GM12878 (cell line): ENCODE results near the gene CNKSR1. TPM values are rescaled to one million over a fixed set of nuclear protein-coding genes. Genes with fewer than 3 reads are reported as not detected.

Experiments
- ATAC-seq: fragments of 200-7000 bp; cut with Tn5 transposase; 3 replicates; pipeline ENCODE4 v1.9.1; 2020; ENCODE audit warnings: mild to moderate bottlenecking, moderate library complexity
- BruUV-seq: library from RNA; stranded (reverse); fragments of 400-500 nt; replicated peaks from 2 replicates; lab custom pipeline; 2021; lab: Mats Ljungman, UMichigan
- CTCF ChIA-PET: fragments of 300-600 bp; sonication (Branson Sonifier 250); formaldehyde crosslinking; extraction: SDS; loops from one replicate; lab custom pipeline; 2021; ENCODE audit warnings: inconsistent platforms; lab: Yijun Ruan, JAX
- POLR2A ChIA-PET: fragments of 350-600 bp; formaldehyde crosslinking; extraction: SDS; loops from one replicate; lab custom pipeline; 2021; ENCODE audit warnings: inconsistent platforms; lab: Charles Lee
- RAD21 ChIA-PET: fragments of 300-600 bp; sonication (Branson Sonifier 250); formaldehyde crosslinking; loops from one replicate; lab custom pipeline; 2023; ENCODE audit warnings: antibody characterized with exemption; ENCODE audit not compliant: unreplicated experiment; lab: Charles Lee
- SMC1A ChIA-PET: fragments of 300-600 bp; sonication (Branson Sonifier 250); formaldehyde crosslinking; loops from one replicate; lab custom pipeline; 2023; ENCODE audit not compliant: unreplicated experiment, uncharacterized antibody; lab: Charles Lee
- DNase-seq: peaks from one replicate; pipeline ENCODE4 v3.0.0-alpha.2; 2011; ENCODE audit warnings: low read depth, low spot score
- FAIRE-seq: peaks from 3 replicates; lab custom pipeline; 2011; peaks lifted over from hg19 to GRCh38; lab: Jason Lieb, UNC
- H2AFZ ChIP-seq: 2 replicates; pipeline ENCODE4 v1.6.0; 2011; ENCODE audit warnings: low read depth, low read length, control low read depth; ENCODE audit not compliant: control insufficient read depth
- H3K27ac ChIP-seq: 2 replicates; pipeline ENCODE4 v1.5.1; 2011; ENCODE audit warnings: control low read depth; ENCODE audit not compliant: control insufficient read depth, insufficient read depth
- H3K27me3 ChIP-seq, 2 experiments: replicated peaks in 1 of 2; 2 replicates each; pipeline versions ENCODE4 v1.6.0 to v1.6.1; 2011; ENCODE audit warnings: low read length in 1 of 2; ENCODE audit not compliant: control insufficient read depth in 2 of 2, insufficient read depth in 2 of 2
- H3K36me3 ChIP-seq, 2 experiments: 2 replicates each; pipeline ENCODE4 v1.5.1; 2011; ENCODE audit warnings: low read length in 1 of 2; ENCODE audit not compliant: control insufficient read depth in 2 of 2, insufficient read depth in 2 of 2
- H3K4me1 ChIP-seq: 2 replicates; pipeline ENCODE4 v1.6.1; 2011; ENCODE audit warnings: mild to moderate bottlenecking, low read length, moderate library complexity, mixed read lengths; ENCODE audit not compliant: control insufficient read depth, insufficient read depth
- H3K4me2 ChIP-seq: 2 replicates; pipeline ENCODE4 v1.6.0; 2011; ENCODE audit warnings: control low read depth; ENCODE audit not compliant: control insufficient read depth, insufficient read depth
- H3K4me3 ChIP-seq: fragments of 200-600 bp; sonication (generic); 2 replicates; pipeline ENCODE4 v1.5.1; 2016
- H3K79me2 ChIP-seq: 2 replicates; pipeline ENCODE4 v1.6.0; 2011; ENCODE audit warnings: low read length; ENCODE audit not compliant: control insufficient read depth, insufficient read depth
- H3K9ac ChIP-seq: 2 replicates; pipeline ENCODE4 v1.8.0; 2011; ENCODE audit warnings: low read length, control low read depth, mixed read lengths; ENCODE audit not compliant: control insufficient read depth, insufficient read depth
- H3K9me3 ChIP-seq: replicated peaks from 3 replicates; pipeline ENCODE4 v1.5.1; 2011; ENCODE audit warnings: mild to moderate bottlenecking, low read length; ENCODE audit not compliant: control insufficient read depth, insufficient read depth
- H4K20me1 ChIP-seq: 2 replicates; pipeline ENCODE4 v1.6.0; 2011; ENCODE audit not compliant: control insufficient read depth, insufficient read depth
- ATF7 ChIP-seq: fragments of 450-650 bp; IDR thresholded peaks from 2 replicates; pipeline ENCODE4 v1.6.1; 2016; ENCODE audit warnings: low read depth, mild to moderate bottlenecking
- BHLHE40 ChIP-seq, 2 experiments: fragments of 450-650 bp in 1 of 2; IDR thresholded peaks; 2 replicates each; pipeline ENCODE4 v1.6.1; 2011 to 2017; ENCODE audit warnings: low read depth in 2 of 2, borderline replicate concordance in 1 of 2, improper control_type of control experiment in 1 of 2, low read length in 1 of 2, mild to moderate bottlenecking in 1 of 2
- CREM ChIP-seq: IDR thresholded peaks from 2 replicates; pipeline ENCODE4 v1.6.1; 2014; ENCODE audit warnings: antibody characterized with exemption, low read depth
- EZH2 ChIP-seq: IDR thresholded peaks from 2 replicates; pipeline ENCODE4 v1.6.1; 2012; ENCODE audit warnings: low read depth, mild to moderate bottlenecking, control low read depth, inconsistent platforms, low read length, borderline replicate concordance; ENCODE audit not compliant: control insufficient read depth
- FOXK2 ChIP-seq: fragments of 450-650 bp; IDR thresholded peaks from 2 replicates; pipeline ENCODE4 v1.6.1; 2017; ENCODE audit warnings: mild to moderate bottlenecking, moderate library complexity
- GABPA ChIP-seq: IDR thresholded peaks from 2 replicates; pipeline ENCODE4 v1.6.1; 2014; ENCODE audit warnings: antibody characterized with exemption, low read depth, mild to moderate bottlenecking, inconsistent platforms
- IKZF2 ChIP-seq, 2 experiments: fragments of 450-650 bp; IDR thresholded peaks; 2 replicates each; pipeline ENCODE4 v1.6.1; 2017; ENCODE audit warnings: mild to moderate bottlenecking in 2 of 2, moderate library complexity in 2 of 2
- NBN ChIP-seq: fragments of 450-650 bp; IDR thresholded peaks from 2 replicates; pipeline ENCODE4 v1.6.1; 2016
- RUNX3 ChIP-seq: IDR thresholded peaks from 2 replicates; pipeline ENCODE4 v1.6.1; 2012; ENCODE audit warnings: low read length, inconsistent platforms
- SIX5 ChIP-seq: IDR thresholded peaks from 2 replicates; pipeline ENCODE4 v1.6.1; 2011; ENCODE audit warnings: mild to moderate bottlenecking, low read depth, low read length, moderate library complexity; ENCODE audit not compliant: severe bottlenecking
- SPI1 ChIP-seq: IDR thresholded peaks from 2 replicates; pipeline ENCODE4 v1.6.1; 2011; ENCODE audit warnings: low read depth, mild to moderate bottlenecking, low read length, moderate library complexity, borderline replicate concordance; ENCODE audit not compliant: insufficient read depth
- SUZ12 ChIP-seq: fragments of 200-600 bp; sonication (generic); IDR thresholded peaks from one replicate; pipeline ENCODE4 v1.6.1; 2018; ENCODE audit warnings: antibody characterized with exemption, mild to moderate bottlenecking; ENCODE audit not compliant: unreplicated experiment
- TCF12 ChIP-seq: IDR thresholded peaks from 2 replicates; pipeline ENCODE4 v1.6.1; 2011; ENCODE audit warnings: low read depth, mild to moderate bottlenecking, low read length
- WGBS: methylation state at CpG from one replicate; pipeline ENCODE4 v1.1.6; 2016; ENCODE audit warnings: low lambda C conversion rate; ENCODE audit not compliant: insufficient replicate concordance, insufficient coverage; ENCODE audit errors: missing lambda C conversion rate; 5-methylcytosine and 5-hydroxymethylcytosine counted together
- in situ Hi-C: fragments of 300-500 bp; cut with MboI; formaldehyde crosslinking; loops from 9 replicates; pipeline ENCODE4 v1.14.3; 2018; ENCODE audit warnings: mixed read lengths
- intact Hi-C: fragments of 100-400 bp; cut with micrococcal nuclease; formaldehyde crosslinking; loops from one replicate; pipeline ENCODE4 v1.14.2; 2022; ENCODE audit not compliant: unreplicated experiment
- polyA plus RNA-seq, 11 experiments: library from polyadenylated mRNA; depleted of rRNA in 4 of 11; unstranded in 6 of 11; stranded (reverse) in 5 of 11; fragments of >200 nt; fragmentation: Nextera tagmentation in 4 of 11; fragmentation: Illumina TruSeq in 1 of 11; extraction: Ambion mirVana in 4 of 11; extraction: Trizol in 1 of 11; gene quantifications; 1 replicate in 1 of 11; 2 replicates in 10 of 11; pipeline versions ENCODE4 v1.2.1 to v1.2.3, GENCODE V29; 2011 to 2016; ENCODE audit warnings: inconsistent platforms in 2 of 11, missing spikeins in 2 of 11, low read depth in 1 of 11
- total RNA-seq, 4 experiments: library from RNA; depleted of rRNA in 3 of 4; stranded (reverse); fragments of >200 nt in 3 of 4; fragmentation: Illumina TruSeq in 1 of 4; extraction: Trizol in 1 of 4; gene quantifications; 2 replicates each; pipeline versions ENCODE4 v1.2.1 to v1.2.3, GENCODE V29; 2013 to 2021
- TF ChIP-seq, protein P1 (sequence below): fragments of 450-650 bp; IDR thresholded peaks from 2 replicates; pipeline ENCODE4 v1.6.1; 2016; ENCODE audit warnings: mild to moderate bottlenecking
- TF ChIP-seq, protein P2 (sequence below): fragments of 450-650 bp; IDR thresholded peaks from 2 replicates; pipeline ENCODE4 v1.6.1; 2017; ENCODE audit warnings: borderline replicate concordance
- TF ChIP-seq, protein P3 (sequence below): fragments of 150-350 bp; IDR thresholded peaks from 2 replicates; pipeline ENCODE4 v1.6.1; 2014; ENCODE audit warnings: mild to moderate bottlenecking, low read depth, low read length

The CNKSR1 gene
- total and polyA plus RNA-seq, 10 of the 15 experiments (the other 5 are each of a cell fraction or from before 2014, with no cell fraction given): 0.06 to 1.2 (median 0.86) TPM

DNA sequence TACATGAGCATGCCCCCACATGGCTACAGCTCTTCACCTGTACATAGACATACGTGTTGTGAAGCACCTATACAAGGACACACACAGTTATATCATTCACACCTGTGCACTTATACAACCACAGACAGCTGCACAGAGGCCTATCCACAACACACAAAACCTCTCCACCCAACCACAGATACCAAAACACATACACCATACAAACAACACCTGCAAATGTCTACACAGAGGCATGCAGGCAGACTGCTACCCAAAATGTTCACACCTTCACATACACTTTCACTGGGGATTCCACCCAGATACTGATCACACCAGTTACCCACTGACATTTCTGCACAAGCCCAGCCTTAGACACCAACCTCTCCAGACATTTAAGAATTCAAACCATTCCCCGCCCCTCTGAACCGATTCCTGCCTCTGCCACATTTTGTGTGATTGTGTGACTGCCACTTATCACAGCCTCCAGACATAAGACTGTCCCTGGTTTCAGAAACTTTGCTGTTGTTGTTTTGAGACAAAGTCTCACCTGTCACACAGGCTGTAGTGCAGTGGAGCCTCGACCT lies 10.5 kb upstream of the CNKSR1 start:
- Histone ChIP-seq H3K27me3 (peaks cover 3 to 9% of the 10 kb centered on the region in 2 experiments; a peak in 3 of 4 replicates), H2AFZ (no peak overlapping the region), H3K79me2 (peaks cover 12% of the 10 kb centered on the region), H3K4me3 (no peak overlapping the region), H3K9ac (no peak overlapping the region), H3K9me3 (no peaks in the 10 kb centered on the region; the same call in 2 of the 3 replicates), H3K27ac (no peak overlapping the region), H3K36me3 (no peaks in the 10 kb centered on the region; a peak in 1 of 4 replicates), H3K4me2 (no peak overlapping the region), H4K20me1 (no peaks in the 10 kb centered on the region), H3K4me1 (peaks cover 12% of the 10 kb centered on the region)
- TF ChIP-seq SUZ12: no peak
- TF ChIP-seq SPI1: no peak
- TF ChIP-seq EZH2: no peak
- peak in 1 of 2 experiments; percentile 31; a peak in 1 of 4 replicates for TF ChIP-seq BHLHE40 (IDR thresholded peaks at IDR 0.05; ENCODE audit: borderline replicate concordance in 1 of 2, low read depth in 2 of 2, low read length in 1 of 2)
- TF ChIP-seq NBN: peak; percentile 51; the same call in 1 of the 2 replicates
- TF ChIP-seq ATF7: peak; percentile 46; the same call in 1 of the 2 replicates
- TF ChIP-seq GABPA: no peak
- TF ChIP-seq RUNX3: 0 out of 2 replicates have a peak, but pooled peaks have one; percentile 13
- no peak for TF ChIP-seq CREM
- TF ChIP-seq, protein P1, sequence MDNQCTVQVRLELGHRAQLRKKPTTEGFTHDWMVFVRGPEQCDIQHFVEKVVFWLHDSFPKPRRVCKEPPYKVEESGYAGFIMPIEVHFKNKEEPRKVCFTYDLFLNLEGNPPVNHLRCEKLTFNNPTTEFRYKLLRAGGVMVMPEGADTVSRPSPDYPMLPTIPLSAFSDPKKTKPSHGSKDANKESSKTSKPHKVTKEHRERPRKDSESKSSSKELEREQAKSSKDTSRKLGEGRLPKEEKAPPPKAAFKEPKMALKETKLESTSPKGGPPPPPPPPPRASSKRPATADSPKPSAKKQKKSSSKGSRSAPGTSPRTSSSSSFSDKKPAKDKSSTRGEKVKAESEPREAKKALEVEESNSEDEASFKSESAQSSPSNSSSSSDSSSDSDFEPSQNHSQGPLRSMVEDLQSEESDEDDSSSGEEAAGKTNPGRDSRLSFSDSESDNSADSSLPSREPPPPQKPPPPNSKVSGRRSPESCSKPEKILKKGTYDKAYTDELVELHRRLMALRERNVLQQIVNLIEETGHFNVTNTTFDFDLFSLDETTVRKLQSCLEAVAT: peak; percentile 46; the same call in 1 of the 2 replicates
- 0 out of 2 replicates have a peak, but pooled peaks have one; percentile 39 for TF ChIP-seq TCF12
- TF ChIP-seq FOXK2: 0 out of 2 replicates have a peak, but pooled peaks have one; percentile 12
- TF ChIP-seq IKZF2 (IDR thresholded peaks at IDR 0.05): peak; percentile 18 to 33; a peak in 2 of 4 replicates
- TF ChIP-seq, protein P2, sequence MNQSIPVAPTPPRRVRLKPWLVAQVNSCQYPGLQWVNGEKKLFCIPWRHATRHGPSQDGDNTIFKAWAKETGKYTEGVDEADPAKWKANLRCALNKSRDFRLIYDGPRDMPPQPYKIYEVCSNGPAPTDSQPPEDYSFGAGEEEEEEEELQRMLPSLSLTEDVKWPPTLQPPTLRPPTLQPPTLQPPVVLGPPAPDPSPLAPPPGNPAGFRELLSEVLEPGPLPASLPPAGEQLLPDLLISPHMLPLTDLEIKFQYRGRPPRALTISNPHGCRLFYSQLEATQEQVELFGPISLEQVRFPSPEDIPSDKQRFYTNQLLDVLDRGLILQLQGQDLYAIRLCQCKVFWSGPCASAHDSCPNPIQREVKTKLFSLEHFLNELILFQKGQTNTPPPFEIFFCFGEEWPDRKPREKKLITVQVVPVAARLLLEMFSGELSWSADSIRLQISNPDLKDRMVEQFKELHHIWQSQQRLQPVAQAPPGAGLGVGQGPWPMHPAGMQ: peak; percentile 63; the same call in 1 of the 2 replicates
- TF ChIP-seq, protein P3, sequence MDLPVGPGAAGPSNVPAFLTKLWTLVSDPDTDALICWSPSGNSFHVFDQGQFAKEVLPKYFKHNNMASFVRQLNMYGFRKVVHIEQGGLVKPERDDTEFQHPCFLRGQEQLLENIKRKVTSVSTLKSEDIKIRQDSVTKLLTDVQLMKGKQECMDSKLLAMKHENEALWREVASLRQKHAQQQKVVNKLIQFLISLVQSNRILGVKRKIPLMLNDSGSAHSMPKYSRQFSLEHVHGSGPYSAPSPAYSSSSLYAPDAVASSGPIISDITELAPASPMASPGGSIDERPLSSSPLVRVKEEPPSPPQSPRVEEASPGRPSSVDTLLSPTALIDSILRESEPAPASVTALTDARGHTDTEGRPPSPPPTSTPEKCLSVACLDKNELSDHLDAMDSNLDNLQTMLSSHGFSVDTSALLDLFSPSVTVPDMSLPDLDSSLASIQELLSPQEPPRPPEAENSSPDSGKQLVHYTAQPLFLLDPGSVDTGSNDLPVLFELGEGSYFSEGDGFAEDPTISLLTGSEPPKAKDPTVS: no peak
- TF ChIP-seq SIX5: no peak
- no TSS peak for BruUV-seq
- RAD21 ChIA-PET: no interaction called here
- SMC1A ChIA-PET: no interaction called here
- intact Hi-C loops (loop anchor here (5.0 to 10.0 kb wide), 2 partner anchors 156 to 228 kb away; no protein-coding TSS in a partner anchor), in situ Hi-C loops (no loop called here)
- FAIRE-seq (no peak), ATAC-seq (no peak), DNase-seq (no peak)
- POLR2A ChIA-PET: interaction anchor here (0.6 kb wide), 1 partner anchor 28 kb away, joined by 3 read pairs; no protein-coding TSS in a partner anchor
- 46% methylated on average over 4 of the region's 4 CpGs for WGBS
- CTCF ChIA-PET: interaction anchor here (1.0 to 5.8 kb wide), 2 partner anchors 69 to 111 kb away, joined by 3 to 110 read pairs; partner anchors contain the start of gene CEP85
